HEK293 (cell line): ENCODE data around the gene FXYD4.

Source experiments
- CTCF ChIA-PET: fragments of 350-600 bp; formaldehyde crosslinking; extraction: SDS; loops from one replicate; lab custom pipeline; 2021; ENCODE audit warnings: antibody characterized with exemption; lab: Yijun Ruan, JAX
- POLR2A ChIA-PET: fragments of 300-600 bp; formaldehyde crosslinking; extraction: SDS; loops from one replicate; lab custom pipeline; 2020; ENCODE audit warnings: antibody characterized with exemption, inconsistent platforms; lab: Yijun Ruan, JAX
- H3K27ac ChIP-seq: fragments of 200-500 bp; sonication (Bioruptor generic); 2 replicates; pipeline ENCODE4 v1.5.1; 2014; ENCODE audit warnings: low read depth, low read length, control low read depth, inconsistent platforms; ENCODE audit errors: extremely low read depth
- H3K36me3 ChIP-seq, 2 experiments: fragments of 200-500 bp in 1 of 2; sonication (Bioruptor generic) in 1 of 2; 1 replicate in 1 of 2; 2 replicates in 1 of 2; pipeline ENCODE4 v1.5.1; 2014 to 2017; ENCODE audit warnings: inconsistent platforms in 2 of 2, low read length in 2 of 2; ENCODE audit not compliant: control insufficient read depth in 2 of 2, insufficient read depth in 1 of 2
- H3K4me1 ChIP-seq: fragments of 200-500 bp; sonication (Bioruptor generic); 2 replicates; pipeline ENCODE4 v1.5.1; 2014; ENCODE audit warnings: mild to moderate bottlenecking, low read length, inconsistent platforms; ENCODE audit not compliant: control insufficient read depth, insufficient read depth
- H3K4me3 ChIP-seq: 2 replicates; pipeline ENCODE4 v1.5.1; 2011; ENCODE audit warnings: low read depth, mild to moderate bottlenecking, control low read depth, low read length, moderate library complexity
- H3K9me3 ChIP-seq: fragments of 200-500 bp; sonication (Bioruptor generic); 2 replicates; pipeline ENCODE4 v1.5.1; 2014; ENCODE audit warnings: low read depth, low read length, inconsistent platforms; ENCODE audit not compliant: control insufficient read depth, insufficient read depth
- SETDB1 ChIP-seq: IDR thresholded peaks from one replicate; pipeline ENCODE4 v1.6.1; 2017; ENCODE audit warnings: mild to moderate bottlenecking, low read length, moderate library complexity, mixed read lengths; ENCODE audit not compliant: insufficient read length
- WT1 ChIP-seq: fragments of 450-650 bp; formaldehyde crosslinking; IDR thresholded peaks from 2 replicates; pipeline ENCODE4 v1.5.1; 2016; ENCODE audit warnings: missing biosample characterization, missing genetic modification characterization
- ZBTB1 ChIP-seq: fragments of 450-650 bp; formaldehyde crosslinking; IDR thresholded peaks from 2 replicates; pipeline ENCODE4 v1.5.1; 2016; ENCODE audit warnings: missing biosample characterization, missing genetic modification characterization
- ZBTB17 ChIP-seq: fragments of 450-650 bp; formaldehyde crosslinking; IDR thresholded peaks from 2 replicates; pipeline ENCODE4 v1.5.1; 2016; ENCODE audit warnings: missing biosample characterization, missing genetic modification characterization
- ZBTB20 ChIP-seq: fragments of 450-650 bp; formaldehyde crosslinking; IDR thresholded peaks from 2 replicates; pipeline ENCODE4 v1.5.1; 2016; ENCODE audit warnings: missing biosample characterization, missing genetic modification characterization
- ZFHX2 ChIP-seq: fragments of 450-650 bp; formaldehyde crosslinking; conservative IDR thresholded peaks from 2 replicates; pipeline ENCODE4 v1.5.1; 2016; ENCODE audit warnings: missing biosample characterization, missing genetic modification characterization
- ZNF121 ChIP-seq: fragments of 450-650 bp; formaldehyde crosslinking; IDR thresholded peaks from 2 replicates; pipeline ENCODE4 v1.5.1; 2016; ENCODE audit warnings: missing biosample characterization, missing genetic modification characterization
- ZNF18 ChIP-seq: fragments of 450-650 bp; formaldehyde crosslinking; IDR thresholded peaks from 2 replicates; pipeline ENCODE4 v1.5.1; 2016; ENCODE audit warnings: missing biosample characterization, missing genetic modification characterization
- ZNF184 ChIP-seq: fragments of 450-650 bp; IDR thresholded peaks from 2 replicates; pipeline ENCODE4 v1.5.1; 2018; ENCODE audit warnings: missing biosample characterization, mild to moderate bottlenecking, missing genetic modification characterization
- ZNF24 ChIP-seq: fragments of 450-650 bp; formaldehyde crosslinking; IDR thresholded peaks from 2 replicates; pipeline ENCODE4 v1.5.1; 2016; ENCODE audit warnings: missing biosample characterization, missing genetic modification characterization
- ZNF341 ChIP-seq: fragments of 450-650 bp; formaldehyde crosslinking; IDR thresholded peaks from 2 replicates; pipeline ENCODE4; 2016; ENCODE audit warnings: low read depth, missing biosample characterization, missing genetic modification characterization
- ZNF449 ChIP-seq: fragments of 450-650 bp; formaldehyde crosslinking; IDR thresholded peaks from 2 replicates; pipeline ENCODE4 v1.5.1; 2017; ENCODE audit warnings: missing biosample characterization, mild to moderate bottlenecking, missing genetic modification characterization, moderate library complexity
- ZNF837 ChIP-seq: fragments of 450-650 bp; formaldehyde crosslinking; IDR thresholded peaks from 2 replicates; pipeline ENCODE4 v1.5.1; 2016; ENCODE audit warnings: missing biosample characterization, missing genetic modification characterization
- ZXDB ChIP-seq: fragments of 450-650 bp; formaldehyde crosslinking; IDR thresholded peaks from 2 replicates; pipeline ENCODE4 v1.5.1; 2016; ENCODE audit warnings: missing biosample characterization, missing genetic modification characterization
- TF ChIP-seq, protein P1 (sequence below): fragments of 450-650 bp; formaldehyde crosslinking; IDR thresholded peaks from 2 replicates; pipeline ENCODE4 v1.5.1; 2016; ENCODE audit warnings: missing biosample characterization, missing genetic modification characterization
- TF ChIP-seq, protein P2 (sequence below): fragments of 450-650 bp; formaldehyde crosslinking; IDR thresholded peaks from 2 replicates; pipeline ENCODE4 v1.5.1; 2016; ENCODE audit warnings: missing biosample characterization, missing genetic modification characterization

The FXYD4 gene

GRCh38 chr10:43417950-43418768 is 46.7 kb downstream of the FXYD4 start (continued):
- TF ChIP-seq ZNF837 (tag by site-specific recombination) (no peak), ZXDB (tag by site-specific recombination) (0 out of 2 replicates have a peak, but pooled peaks have one; percentile 39), ZBTB20 (tag by site-specific recombination) (peak; percentile 45; the same call in 1 of the 2 replicates), ZBTB1 (tag by site-specific recombination) (no peak), ZBTB17 (tag by site-specific recombination) (peak; percentile 45; the same call in 1 of the 2 replicates), ZFHX2 (tag by site-specific recombination) (0 out of 2 replicates have a peak, but pooled peaks have one; percentile 16), ZNF449 (no peak; the same call in 1 of the 2 replicates), SETDB1 (no peak), WT1 (tag by site-specific recombination) (peak; percentile 52; the same call in 1 of the 2 replicates), ZNF24 (tag by site-specific recombination) (0 out of 2 replicates have a peak, but pooled peaks have one; percentile 32), ZNF341 (tag by site-specific recombination) (peak; percentile 97), ZNF184 (no peak)
- TF ChIP-seq, protein P1, sequence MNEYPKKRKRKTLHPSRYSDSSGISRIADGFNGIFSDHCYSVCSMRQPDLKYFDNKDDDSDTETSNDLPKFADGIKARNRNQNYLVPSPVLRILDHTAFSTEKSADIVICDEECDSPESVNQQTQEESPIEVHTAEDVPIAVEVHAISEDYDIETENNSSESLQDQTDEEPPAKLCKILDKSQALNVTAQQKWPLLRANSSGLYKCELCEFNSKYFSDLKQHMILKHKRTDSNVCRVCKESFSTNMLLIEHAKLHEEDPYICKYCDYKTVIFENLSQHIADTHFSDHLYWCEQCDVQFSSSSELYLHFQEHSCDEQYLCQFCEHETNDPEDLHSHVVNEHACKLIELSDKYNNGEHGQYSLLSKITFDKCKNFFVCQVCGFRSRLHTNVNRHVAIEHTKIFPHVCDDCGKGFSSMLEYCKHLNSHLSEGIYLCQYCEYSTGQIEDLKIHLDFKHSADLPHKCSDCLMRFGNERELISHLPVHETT (tag by site-specific recombination) = 0 out of 2 replicates have a peak, but pooled peaks have one; percentile 37
- TF ChIP-seq, protein P2, sequence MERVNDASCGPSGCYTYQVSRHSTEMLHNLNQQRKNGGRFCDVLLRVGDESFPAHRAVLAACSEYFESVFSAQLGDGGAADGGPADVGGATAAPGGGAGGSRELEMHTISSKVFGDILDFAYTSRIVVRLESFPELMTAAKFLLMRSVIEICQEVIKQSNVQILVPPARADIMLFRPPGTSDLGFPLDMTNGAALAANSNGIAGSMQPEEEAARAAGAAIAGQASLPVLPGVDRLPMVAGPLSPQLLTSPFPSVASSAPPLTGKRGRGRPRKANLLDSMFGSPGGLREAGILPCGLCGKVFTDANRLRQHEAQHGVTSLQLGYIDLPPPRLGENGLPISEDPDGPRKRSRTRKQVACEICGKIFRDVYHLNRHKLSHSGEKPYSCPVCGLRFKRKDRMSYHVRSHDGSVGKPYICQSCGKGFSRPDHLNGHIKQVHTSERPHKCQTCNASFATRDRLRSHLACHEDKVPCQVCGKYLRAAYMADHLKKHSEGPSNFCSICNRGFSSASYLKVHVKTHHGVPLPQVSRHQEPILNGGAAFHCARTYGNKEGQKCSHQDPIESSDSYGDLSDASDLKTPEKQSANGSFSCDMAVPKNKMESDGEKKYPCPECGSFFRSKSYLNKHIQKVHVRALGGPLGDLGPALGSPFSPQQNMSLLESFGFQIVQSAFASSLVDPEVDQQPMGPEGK (tag by site-specific recombination) = peak; percentile 74
- TF ChIP-seq, all 188 proteins: peak for 22

GRCh38 chr10:43419997-43420368 is 48.5 kb downstream of the FXYD4 start:
- Histone ChIP-seq H3K9me3 (no peaks in the 10 kb centered on the region), H3K27ac (peak overlapping the region; percentile 90), H3K4me3 (no peak overlapping the region), H3K4me1 (no peaks in the 10 kb centered on the region), H3K36me3 (no peaks in the 10 kb centered on the region)
- TF ChIP-seq ZNF121 (tag by site-specific recombination) (peak; percentile 63; the same call in 1 of the 2 replicates), ZBTB17 (tag by site-specific recombination) (no peak), ZNF18 (tag by site-specific recombination) (peak; percentile 24; the same call in 1 of the 2 replicates)
- CTCF ChIA-PET = interaction anchor here (1.0 kb wide), 1 partner anchor 9 kb away, joined by 5 read pairs; no protein-coding TSS in a partner anchor
- POLR2A ChIA-PET = interaction anchor here (1.6 to 2.4 kb wide), 3 partner anchors 11 to 17 kb away, joined by 3 to 11 read pairs (median 5); partner anchors contain the start of genes HNRNPF and ZNF487
